Caco-2 (cell line): Measurements from ENCODE around the gene TMA7. TPM values are rescaled to one million over a fixed set of nuclear protein-coding genes. Genes with fewer than 3 reads are reported as not detected.

Experiments
- BruUV-seq: library from RNA; stranded (reverse); fragments of 400-500 nt; replicated peaks from 2 replicates; lab custom pipeline; 2021; lab: Mats Ljungman, UMichigan
- CTCF ChIA-PET: fragments of 300-600 bp; sonication (Branson Sonifier 250); formaldehyde crosslinking; loops from one replicate; lab custom pipeline; 2022; ENCODE audit warnings: antibody characterized with exemption; lab: Charles Lee
- POLR2A ChIA-PET: fragments of 300-600 bp; sonication (Branson Sonifier 250); formaldehyde crosslinking; loops from one replicate; lab custom pipeline; 2022; ENCODE audit warnings: antibody characterized with exemption; lab: Charles Lee
- DNase-seq, 2 experiments: peaks; one replicate each; pipeline versions ENCODE4 v3.0.0 to v3.0.0-alpha.2; 2020 to 2022
- H3K27me3 ChIP-seq: replicated peaks from 2 replicates; pipeline ENCODE4 v1.6.0; 2011; ENCODE audit warnings: low read length; ENCODE audit not compliant: control insufficient read depth, insufficient read depth
- H3K36me3 ChIP-seq: 2 replicates; pipeline ENCODE4 v1.5.1; 2011; ENCODE audit warnings: low read length; ENCODE audit not compliant: control insufficient read depth, insufficient read depth
- H3K4me1 ChIP-seq: fragments of 250-450 bp; sonication (Bioruptor Pico); 2 replicates; pipeline ENCODE4 v1.5.1; 2020; ENCODE audit warnings: mild to moderate bottlenecking
- H3K4me3 ChIP-seq: 2 replicates; pipeline ENCODE4 v1.5.1; 2011; ENCODE audit warnings: low read depth, mild to moderate bottlenecking, control low read depth, low read length
- H3K9me3 ChIP-seq: fragments of 250-450 bp; sonication (Bioruptor Pico); 2 replicates; pipeline ENCODE4 v1.5.1; 2020; ENCODE audit warnings: mild to moderate bottlenecking, moderate library complexity
- H3K27ac Mint-ChIP-seq: one replicate; pipeline ENCODE4 v1.8.0; 2022; ENCODE audit warnings: mixed read lengths; ENCODE audit not compliant: unreplicated experiment
- H3K27me3 Mint-ChIP-seq: one replicate; pipeline ENCODE4 v1.8.0; 2022; ENCODE audit warnings: mixed read lengths; ENCODE audit not compliant: insufficient read depth, unreplicated experiment
- H3K36me3 Mint-ChIP-seq: one replicate; pipeline ENCODE4 v1.8.0; 2022; ENCODE audit warnings: mild to moderate bottlenecking, mixed read lengths; ENCODE audit not compliant: insufficient read depth, unreplicated experiment
- H3K4me1 Mint-ChIP-seq: one replicate; pipeline ENCODE4 v1.8.0; 2022; ENCODE audit warnings: low read depth, mixed read lengths; ENCODE audit not compliant: unreplicated experiment
- H3K4me3 Mint-ChIP-seq: one replicate; pipeline ENCODE4 v1.8.0; 2022; ENCODE audit warnings: mild to moderate bottlenecking, moderate library complexity, mixed read lengths; ENCODE audit not compliant: unreplicated experiment
- H3K9me3 Mint-ChIP-seq: one replicate; pipeline ENCODE4 v1.8.0; 2022; ENCODE audit warnings: mixed read lengths; ENCODE audit not compliant: unreplicated experiment
- intact Hi-C: fragments of 100-400 bp; cut with micrococcal nuclease; formaldehyde crosslinking; loops from one replicate; pipeline ENCODE4 v1.10.0; 2022; ENCODE audit not compliant: unreplicated experiment
- total RNA-seq: library from RNA; stranded (reverse); gene quantifications from 2 replicates; pipeline ENCODE4 v1.2.3, GENCODE V29; 2022
- TF ChIP-seq, protein P1 (sequence below), 2 experiments: fragments of 200-600 bp in 1 of 2; IDR thresholded peaks; 1 replicate in 1 of 2; 2 replicates in 1 of 2; pipeline versions ENCODE4 v1.5.1 to v1.8.0; 2011 to 2022; ENCODE audit warnings: antibody characterized with exemption in 1 of 2, control low read depth in 1 of 2, inconsistent platforms in 1 of 2, low read depth in 1 of 2, low read length in 1 of 2, mild to moderate bottlenecking in 1 of 2, moderate library complexity in 1 of 2; ENCODE audit not compliant: insufficient read depth in 1 of 2, severe bottlenecking in 1 of 2, unreplicated experiment in 1 of 2

The TMA7 gene
- total RNA-seq, 1 experiment from 2014 or later = 205 TPM

- TF ChIP-seq, protein P1, sequence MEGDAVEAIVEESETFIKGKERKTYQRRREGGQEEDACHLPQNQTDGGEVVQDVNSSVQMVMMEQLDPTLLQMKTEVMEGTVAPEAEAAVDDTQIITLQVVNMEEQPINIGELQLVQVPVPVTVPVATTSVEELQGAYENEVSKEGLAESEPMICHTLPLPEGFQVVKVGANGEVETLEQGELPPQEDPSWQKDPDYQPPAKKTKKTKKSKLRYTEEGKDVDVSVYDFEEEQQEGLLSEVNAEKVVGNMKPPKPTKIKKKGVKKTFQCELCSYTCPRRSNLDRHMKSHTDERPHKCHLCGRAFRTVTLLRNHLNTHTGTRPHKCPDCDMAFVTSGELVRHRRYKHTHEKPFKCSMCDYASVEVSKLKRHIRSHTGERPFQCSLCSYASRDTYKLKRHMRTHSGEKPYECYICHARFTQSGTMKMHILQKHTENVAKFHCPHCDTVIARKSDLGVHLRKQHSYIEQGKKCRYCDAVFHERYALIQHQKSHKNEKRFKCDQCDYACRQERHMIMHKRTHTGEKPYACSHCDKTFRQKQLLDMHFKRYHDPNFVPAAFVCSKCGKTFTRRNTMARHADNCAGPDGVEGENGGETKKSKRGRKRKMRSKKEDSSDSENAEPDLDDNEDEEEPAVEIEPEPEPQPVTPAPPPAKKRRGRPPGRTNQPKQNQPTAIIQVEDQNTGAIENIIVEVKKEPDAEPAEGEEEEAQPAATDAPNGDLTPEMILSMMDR (IDR thresholded peaks at IDR 0.05; ENCODE audit: insufficient read depth in 1 of 2, low read depth in 1 of 2, low read length in 1 of 2, severe bottlenecking in 1 of 2, unreplicated experiment in 1 of 2) = no peak
- H3K4me1 Mint-ChIP-seq = no peaks in the 10 kb centered on the region
- Histone ChIP-seq H3K4me1 (no peaks in the 10 kb centered on the region), H3K4me3 (no peak overlapping the region), H3K36me3 (peaks cover 13% of the 10 kb centered on the region), H3K27me3 (no peaks in the 10 kb centered on the region), H3K9me3 (no peaks in the 10 kb centered on the region)
- no peak overlapping the region for H3K27ac Mint-ChIP-seq
- no peaks in the 10 kb centered on the region for H3K27me3 Mint-ChIP-seq
- H3K9me3 Mint-ChIP-seq = no peaks in the 10 kb centered on the region
- ChIA-PET CTCF (interaction anchor here (12.8 kb wide), 1 partner anchor 28 kb away, joined by 405 read pairs; no protein-coding TSS in a partner anchor), POLR2A (interaction anchor here (1.1 to 2.2 kb wide), 2 partner anchors 27 to 29 kb away, joined by 4 to 7 read pairs; no protein-coding TSS in a partner anchor)
- peak; percentile 1 to 26 for DNase-seq
- intact Hi-C loops = no loop called here
- no peak overlapping the region for H3K4me3 Mint-ChIP-seq
- H3K36me3 Mint-ChIP-seq = peaks cover 76% of the 10 kb centered on the region
- no TSS peak for BruUV-seq
Measured at GRCh38 chr3:48406443-48407431, 33.3 kb upstream of the TMA7 start.

DNA sequence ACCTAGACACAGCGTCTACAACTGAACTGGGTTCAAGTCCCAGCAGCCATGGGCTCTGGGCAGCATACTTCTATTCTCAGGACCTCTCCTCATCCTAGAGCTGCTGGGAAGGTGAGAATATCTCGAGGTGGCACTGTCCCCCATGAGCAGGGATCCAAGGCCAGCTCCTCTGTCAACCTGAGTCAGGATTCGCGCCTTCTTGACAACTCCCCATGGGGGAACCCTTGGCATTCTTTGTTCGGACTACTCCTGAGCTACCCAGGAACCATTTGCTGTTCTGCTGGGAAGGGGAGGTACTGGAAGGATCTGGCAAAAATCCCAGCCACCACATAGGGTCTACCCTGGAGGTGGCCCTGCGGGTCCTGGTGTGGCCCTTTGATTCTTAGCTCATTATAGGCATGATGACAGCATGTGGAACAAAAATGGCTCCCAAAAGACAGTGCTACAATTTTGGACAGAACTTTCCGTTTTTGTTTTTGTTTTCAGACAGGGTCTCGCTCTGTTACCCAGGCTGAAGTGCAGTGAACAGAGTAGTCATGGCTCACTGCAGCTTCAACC lies 32.4 kb upstream of the TMA7 start:
- intact Hi-C loops = no loop called here
- H3K27me3 ChIP-seq = no peaks in the 10 kb centered on the region
- TF ChIP-seq, protein P1 (IDR thresholded peaks at IDR 0.05; ENCODE audit: insufficient read depth in 1 of 2, low read depth in 1 of 2, low read length in 1 of 2, severe bottlenecking in 1 of 2, unreplicated experiment in 1 of 2) = no peak
- no peaks in the 10 kb centered on the region for H3K9me3 ChIP-seq
- ChIA-PET POLR2A (interaction anchor here (1.1 to 2.2 kb wide), 3 partner anchors 26 to 32 kb away, joined by 4 to 7 read pairs (median 5); partner anchors contain the start of genes CCDC51 and TMA7), CTCF (interaction anchor here (0.6 to 12.8 kb wide), 4 partner anchors 20 to 213 kb away, joined by 3 to 405 read pairs (median 4); no protein-coding TSS in a partner anchor)
- no peak overlapping the region for H3K27ac Mint-ChIP-seq
- no peaks in the 10 kb centered on the region for H3K4me1 Mint-ChIP-seq
- H3K9me3 Mint-ChIP-seq = no peaks in the 10 kb centered on the region
- H3K4me3 Mint-ChIP-seq = no peak overlapping the region
- peaks cover 77% of the 10 kb centered on the region for H3K36me3 Mint-ChIP-seq
- peaks cover 13% of the 10 kb centered on the region for H3K36me3 ChIP-seq
- no peaks in the 10 kb centered on the region for H3K4me1 ChIP-seq
- BruUV-seq = no TSS peak
- no peaks in the 10 kb centered on the region for H3K27me3 Mint-ChIP-seq
- no peak overlapping the region for H3K4me3 ChIP-seq
- peak; percentile 2 to 27 for DNase-seq

- no peaks in the 10 kb centered on the region for H3K27me3 ChIP-seq
- peaks cover 5% of the 10 kb centered on the region for H3K4me1 Mint-ChIP-seq
- peak; percentile 1 to 31 for DNase-seq
- intact Hi-C loops = no loop called here
- peaks cover 83% of the 10 kb centered on the region for H3K36me3 Mint-ChIP-seq
- ChIA-PET POLR2A (interaction anchor here (1.5 to 2.2 kb wide), 2 partner anchors 27 to 31 kb away, joined by 5 to 7 read pairs; partner anchors contain the start of genes CCDC51 and TMA7), CTCF (interaction anchor here (0.8 to 12.8 kb wide), 3 partner anchors 26 to 214 kb away, joined by 3 to 405 read pairs (median 4); no protein-coding TSS in a partner anchor)
- no peak overlapping the region for H3K4me3 Mint-ChIP-seq
- no peaks in the 10 kb centered on the region for H3K9me3 Mint-ChIP-seq
- no peaks in the 10 kb centered on the region for H3K9me3 ChIP-seq
- peaks cover 15% of the 10 kb centered on the region for H3K36me3 ChIP-seq
- BruUV-seq = no TSS peak
- TF ChIP-seq, protein P1 (IDR thresholded peaks at IDR 0.05; ENCODE audit: insufficient read depth in 1 of 2, low read depth in 1 of 2, low read length in 1 of 2, severe bottlenecking in 1 of 2, unreplicated experiment in 1 of 2) = no peak
- H3K27me3 Mint-ChIP-seq = no peaks in the 10 kb centered on the region
- H3K4me3 ChIP-seq = no peak overlapping the region
- no peaks in the 10 kb centered on the region for H3K4me1 ChIP-seq
- no peak overlapping the region for H3K27ac Mint-ChIP-seq
Measured at GRCh38 chr3:48408823-48409281, 31.2 kb upstream of the TMA7 start.
